ENCODE data around the gene CYP2F1. TPM values are rescaled to one million over a fixed set of nuclear protein-coding genes. Genes with fewer than 3 reads are reported as not detected.
"Not testable (repeated sequence)": the region's sequence is repeated elsewhere in the genome, so short reads cannot be mapped to it uniquely, and the experiment has no call there.

The CYP2F1 gene
- total and polyA plus RNA-seq, 7 experiments from 2014 or later = 0.32 to 1.1 (median 0.96) TPM; not detected in 4

DNA sequence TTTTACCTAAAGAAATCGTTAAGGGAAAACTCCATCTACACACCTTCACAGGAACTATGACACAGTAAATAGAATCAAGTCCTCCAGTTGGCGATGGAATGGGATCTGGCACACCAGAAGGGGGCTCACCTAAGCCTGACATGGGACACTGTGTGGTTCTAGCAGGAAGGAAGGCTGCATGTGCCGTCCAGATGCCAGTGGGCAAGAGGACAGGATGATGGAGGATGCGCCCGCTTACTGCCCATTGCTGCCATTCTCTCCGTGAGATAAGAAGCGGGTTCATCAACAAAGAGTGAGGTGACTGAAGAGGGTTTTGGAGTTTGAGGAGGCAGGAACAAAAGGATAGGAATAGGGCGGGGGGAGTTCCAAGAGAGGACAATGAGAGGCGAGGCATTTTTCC lies 2.9 kb upstream of the CYP2F1 start:
- Mint-ChIP-seq H3K9me3 (peaks cover 0 to 11% (median 3%) of the 10 kb centered on the region in 11 donors), H3K4me3 (no peak overlapping the region), H3K27ac (peak overlapping the region in 1 of 9 donors; percentile 17), H3K27me3 (peaks cover 0 to 10% (median 0%) of the 10 kb centered on the region in 5 donors), H3K4me1 (peaks cover 0 to 6% (median 0%) of the 10 kb centered on the region in 7 donors), H3K36me3 (peaks cover 0 to 10% (median 0%) of the 10 kb centered on the region in 5 donors)
- Histone ChIP-seq H3K36me3 (ENCODE audit: control insufficient read depth in 2 of 3, insufficient read depth in 3 of 3, low read length in 3 of 3) (no peaks in the 10 kb centered on the region), H3K9me3 (ENCODE audit: control insufficient read depth in 2 of 3, low read length in 3 of 3) (no peaks in the 10 kb centered on the region), H3K27ac (ENCODE audit: low read depth, low read length) (no peak overlapping the region), H3K4me3 (ENCODE audit: low read length) (no peak overlapping the region), H3K4me1 (ENCODE audit: control insufficient read depth in 2 of 2, insufficient read depth in 2 of 2, low read length in 2 of 2) (no peaks in the 10 kb centered on the region), H3K27me3 (ENCODE audit: control insufficient read depth in 2 of 2, insufficient read depth in 2 of 2, low read length in 2 of 2) (no peaks in the 10 kb centered on the region)
- ChIA-PET CTCF (no interaction called here), POLR2A (no interaction called here)
- DNase-seq = no peak
- intact Hi-C loops (cut with micrococcal nuclease) = no loop called here
- no peak for ATAC-seq

DNA sequence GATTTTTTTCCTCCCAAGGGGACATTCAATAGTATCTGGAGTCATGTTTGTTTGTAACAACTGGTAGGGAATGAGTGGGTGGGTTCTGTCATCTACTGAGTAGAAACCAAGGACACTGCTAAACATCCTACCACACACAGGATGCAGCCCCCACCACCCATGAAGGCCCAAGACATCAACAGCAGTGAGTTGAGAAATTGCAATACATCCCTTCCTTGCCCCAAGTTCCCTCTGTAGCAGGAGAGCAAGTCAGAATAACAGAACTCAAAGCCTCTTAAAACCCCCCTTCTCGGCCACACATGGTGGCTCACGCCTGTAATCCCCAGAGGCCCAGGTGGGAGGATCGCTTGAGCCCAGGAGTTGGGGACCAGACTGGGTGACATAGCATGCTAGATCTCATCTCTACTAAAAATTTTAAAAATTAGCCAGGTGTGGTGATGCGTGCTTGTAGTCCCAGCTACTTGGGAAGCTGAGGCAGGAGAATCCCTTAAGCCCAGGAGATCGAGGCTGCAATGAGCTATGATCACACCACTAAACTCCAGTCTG lies 2.4 kb upstream of the CYP2F1 start:
- CTCF ChIA-PET = no interaction called here
- H3K27me3 ChIP-seq (ENCODE audit: control insufficient read depth in 2 of 2, insufficient read depth in 2 of 2, low read length in 2 of 2) = no peaks in the 10 kb centered on the region
- H3K4me3 ChIP-seq (ENCODE audit: low read length) = no peak overlapping the region
- Mint-ChIP-seq H3K27ac (peak overlapping the region in 1 of 9 donors; percentile 14), H3K27me3 (peaks cover 0 to 13% (median 0%) of the 10 kb centered on the region in 5 donors), H3K4me1 (peaks cover 0 to 6% (median 0%) of the 10 kb centered on the region in 7 donors), H3K4me3 (no peak overlapping the region), H3K9me3 (peaks cover 0 to 11% (median 3%) of the 10 kb centered on the region in 11 donors), H3K36me3 (peaks cover 0 to 10% (median 0%) of the 10 kb centered on the region in 5 donors)
- DNase-seq = no peak
- H3K9me3 ChIP-seq (ENCODE audit: control insufficient read depth in 2 of 3, low read length in 3 of 3) = no peaks in the 10 kb centered on the region
- intact Hi-C loops (cut with micrococcal nuclease) = no loop called here
- no peaks in the 10 kb centered on the region for H3K36me3 ChIP-seq (ENCODE audit: control insufficient read depth in 2 of 3, insufficient read depth in 3 of 3, low read length in 3 of 3)
- no peaks in the 10 kb centered on the region for H3K4me1 ChIP-seq (ENCODE audit: control insufficient read depth in 2 of 2, insufficient read depth in 2 of 2, low read length in 2 of 2)
- H3K27ac ChIP-seq (ENCODE audit: low read depth, low read length) = no peak overlapping the region
- POLR2A ChIA-PET = no interaction called here
- no peak for ATAC-seq

DNA sequence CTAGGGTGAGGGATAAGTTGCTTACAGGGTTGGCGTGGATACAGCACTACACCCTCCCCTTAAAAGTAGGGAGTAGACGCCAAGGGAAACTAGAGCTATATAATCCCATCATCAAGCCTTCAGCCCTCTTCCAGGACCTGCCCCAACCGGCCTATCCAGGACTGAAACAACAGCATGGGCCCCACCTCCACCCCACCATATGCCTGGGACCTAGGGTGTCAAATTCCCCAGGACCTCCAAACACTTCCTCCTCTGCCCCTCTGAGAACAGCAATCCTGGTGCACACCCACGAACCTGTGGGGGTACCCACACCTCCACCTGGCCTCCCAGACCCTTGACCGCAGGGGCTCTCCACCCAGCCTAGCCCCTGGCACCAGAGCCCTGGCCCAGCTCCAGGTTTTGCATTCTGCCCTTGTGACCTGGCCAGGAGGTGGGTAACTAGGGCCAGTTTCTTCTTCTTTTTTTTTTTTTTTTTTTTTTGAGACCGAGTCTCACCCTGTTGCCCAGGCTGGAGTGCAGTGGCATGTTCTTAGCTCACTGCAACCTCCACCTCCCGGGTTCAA lies 1.4 kb upstream of the CYP2F1 start:
- Mint-ChIP-seq H3K4me3 (no peak overlapping the region), H3K9me3 (peaks cover 0 to 11% (median 3%) of the 10 kb centered on the region in 11 donors), H3K36me3 (peaks cover 0 to 10% (median 0%) of the 10 kb centered on the region in 5 donors), H3K27me3 (peaks cover 0 to 17% (median 0%) of the 10 kb centered on the region in 5 donors), H3K27ac (no peak overlapping the region), H3K4me1 (peaks cover 0 to 8% (median 0%) of the 10 kb centered on the region in 7 donors)
- Histone ChIP-seq H3K27me3 (ENCODE audit: control insufficient read depth in 2 of 2, insufficient read depth in 2 of 2, low read length in 2 of 2) (no peaks in the 10 kb centered on the region), H3K27ac (ENCODE audit: low read depth, low read length) (no peak overlapping the region), H3K9me3 (ENCODE audit: control insufficient read depth in 2 of 3, low read length in 3 of 3) (no peaks in the 10 kb centered on the region), H3K36me3 (ENCODE audit: control insufficient read depth in 2 of 3, insufficient read depth in 3 of 3, low read length in 3 of 3) (no peaks in the 10 kb centered on the region), H3K4me1 (ENCODE audit: control insufficient read depth in 2 of 2, insufficient read depth in 2 of 2, low read length in 2 of 2) (no peaks in the 10 kb centered on the region), H3K4me3 (ENCODE audit: low read length) (no peak overlapping the region)
- intact Hi-C loops (cut with micrococcal nuclease) = no loop called here
- POLR2A ChIA-PET = interaction anchor here (0.6 kb wide), 1 partner anchor 37 kb away, joined by 4 read pairs; no protein-coding TSS in a partner anchor
- ATAC-seq (no peak), DNase-seq (no peak)
- CTCF ChIA-PET = no interaction called here

DNA sequence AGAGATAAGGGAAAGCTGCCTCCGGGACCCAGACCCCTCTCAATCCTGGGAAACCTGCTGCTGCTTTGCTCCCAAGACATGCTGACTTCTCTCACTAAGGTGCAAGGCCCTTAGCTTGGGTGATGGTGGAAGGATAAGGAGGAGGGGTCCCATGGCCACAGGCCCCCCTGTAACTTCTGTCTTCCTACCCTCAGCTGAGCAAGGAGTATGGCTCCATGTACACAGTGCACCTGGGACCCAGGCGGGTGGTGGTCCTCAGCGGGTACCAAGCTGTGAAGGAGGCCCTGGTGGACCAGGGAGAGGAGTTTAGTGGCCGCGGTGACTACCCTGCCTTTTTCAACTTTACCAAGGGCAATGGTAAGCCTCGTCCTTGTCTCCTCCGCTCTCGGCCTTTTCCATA lies 2.0 kb downstream of the CYP2F1 start:
- Mint-ChIP-seq H3K4me1 (peaks cover 9 to 22% (median 17%) of the 10 kb centered on the region in 7 donors), H3K9me3 (peaks cover 0 to 11% (median 6%) of the 10 kb centered on the region in 11 donors), H3K4me3 (no peak overlapping the region), H3K27ac (no peak overlapping the region), H3K36me3 (peaks cover 0 to 10% (median 8%) of the 10 kb centered on the region in 5 donors), H3K27me3 (peaks cover 0 to 22% (median 0%) of the 10 kb centered on the region in 5 donors)
- peaks cover 10 to 14% of the 10 kb centered on the region in 2 donors for H3K4me1 ChIP-seq (ENCODE audit: control insufficient read depth in 2 of 2, insufficient read depth in 2 of 2, low read length in 2 of 2)
- ChIA-PET POLR2A (no interaction called here), CTCF (no interaction called here)
- H3K9me3 ChIP-seq (ENCODE audit: control insufficient read depth in 2 of 3, low read length in 3 of 3) = no peaks in the 10 kb centered on the region
- H3K4me3 ChIP-seq (ENCODE audit: low read length) = no peak overlapping the region
- DNase-seq (no peak), ATAC-seq (no peak)
- no peaks in the 10 kb centered on the region for H3K36me3 ChIP-seq (ENCODE audit: control insufficient read depth in 2 of 3, insufficient read depth in 3 of 3, low read length in 3 of 3)
- H3K27me3 ChIP-seq (ENCODE audit: control insufficient read depth in 2 of 2, insufficient read depth in 2 of 2, low read length in 2 of 2) = no peaks in the 10 kb centered on the region
- H3K27ac ChIP-seq (ENCODE audit: low read depth, low read length) = no peak overlapping the region
- intact Hi-C loops (cut with micrococcal nuclease) = no loop called here

DNA sequence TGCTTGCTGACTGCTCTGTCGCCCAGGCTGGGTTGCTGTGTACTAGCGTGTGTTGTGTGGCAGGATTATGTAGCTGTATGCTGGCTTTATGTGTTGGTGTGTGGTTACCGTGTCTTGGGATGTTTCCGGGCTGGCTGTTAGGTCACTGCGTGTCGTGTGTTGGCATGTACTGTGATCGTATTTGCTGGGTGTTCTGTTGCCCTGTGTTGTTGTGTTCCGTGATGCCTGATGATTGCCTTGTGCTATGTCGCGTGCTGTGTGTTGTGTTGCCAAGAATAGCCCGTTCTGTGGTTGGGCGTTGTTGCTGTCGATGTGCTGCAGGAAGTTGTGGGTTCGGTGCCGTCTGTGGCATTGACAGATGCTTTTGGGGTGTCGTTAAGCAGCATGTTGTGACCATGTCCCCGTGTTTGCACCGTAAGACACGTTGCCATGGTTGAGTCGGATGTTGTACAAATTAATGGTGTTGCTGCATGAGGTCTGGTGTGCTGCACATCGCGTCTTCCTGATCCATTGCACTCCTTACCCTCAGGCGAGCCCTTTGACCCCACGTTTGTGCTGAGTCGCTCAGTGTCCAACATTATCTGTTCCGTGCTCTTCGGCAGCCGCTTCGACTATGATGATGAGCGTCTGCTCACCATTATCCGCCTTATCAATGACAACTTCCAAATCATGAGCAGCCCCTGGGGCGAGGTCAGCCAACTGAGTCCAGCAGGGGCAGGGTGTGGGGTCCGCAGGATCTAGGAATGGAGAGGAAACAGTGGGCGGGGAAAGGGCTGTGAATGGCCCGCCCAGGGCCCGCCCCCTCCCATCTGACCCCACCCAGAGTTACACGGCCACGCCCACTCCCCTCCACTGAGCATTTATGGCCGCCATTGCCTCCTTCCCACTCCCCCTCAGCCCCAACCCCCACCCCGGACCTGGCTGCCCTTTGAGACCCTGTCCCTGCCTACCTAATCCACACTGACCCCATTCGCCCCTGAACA lies 7.0 kb downstream of the CYP2F1 start:
- not testable (repeated sequence) for H3K36me3 ChIP-seq (ENCODE audit: control insufficient read depth in 2 of 3, insufficient read depth in 3 of 3, low read length in 3 of 3); H3K36me3 Mint-ChIP-seq; H3K9me3 ChIP-seq (ENCODE audit: control insufficient read depth in 2 of 3, low read length in 3 of 3); H3K9me3 Mint-ChIP-seq; H3K27me3 ChIP-seq (ENCODE audit: control insufficient read depth in 2 of 2, insufficient read depth in 2 of 2, low read length in 2 of 2); H3K4me3 ChIP-seq (ENCODE audit: low read length)
- H3K4me1 ChIP-seq (ENCODE audit: control insufficient read depth in 2 of 2, insufficient read depth in 2 of 2, low read length in 2 of 2) = peaks cover 10 to 17% of the 10 kb centered on the region in 2 donors
- H3K4me3 Mint-ChIP-seq = peak overlapping the region; percentile 59 to 86 (median 69)
- ChIA-PET CTCF (interaction anchor here (1.1 to 1.7 kb wide), 3 partner anchors 23 to 151 kb away, joined by 3 to 8 read pairs (median 5); no protein-coding TSS in a partner anchor), POLR2A (interaction anchor here (0.6 to 1.1 kb wide), 2 partner anchors 142 to 152 kb away, joined by 3 to 4 read pairs; no protein-coding TSS in a partner anchor)
- intact Hi-C loops (cut with micrococcal nuclease) = loop anchor here (2.0 to 5.0 kb wide), 2 partner anchors 149 to 150 kb away; no protein-coding TSS in a partner anchor
- ATAC-seq (peak; percentile 94), DNase-seq (peak in 7 of 9 donors; percentile 79 to 94 (median 91))
- peaks cover 0 to 15% (median 0%) of the 10 kb centered on the region in 5 donors for H3K27me3 Mint-ChIP-seq
- H3K27ac ChIP-seq (ENCODE audit: low read depth, low read length) = peak overlapping the region; percentile 50
- H3K27ac Mint-ChIP-seq = peak overlapping the region; percentile 83 to 99 (median 89)
- H3K4me1 Mint-ChIP-seq = peaks cover 6 to 32% (median 26%) of the 10 kb centered on the region in 7 donors

DNA sequence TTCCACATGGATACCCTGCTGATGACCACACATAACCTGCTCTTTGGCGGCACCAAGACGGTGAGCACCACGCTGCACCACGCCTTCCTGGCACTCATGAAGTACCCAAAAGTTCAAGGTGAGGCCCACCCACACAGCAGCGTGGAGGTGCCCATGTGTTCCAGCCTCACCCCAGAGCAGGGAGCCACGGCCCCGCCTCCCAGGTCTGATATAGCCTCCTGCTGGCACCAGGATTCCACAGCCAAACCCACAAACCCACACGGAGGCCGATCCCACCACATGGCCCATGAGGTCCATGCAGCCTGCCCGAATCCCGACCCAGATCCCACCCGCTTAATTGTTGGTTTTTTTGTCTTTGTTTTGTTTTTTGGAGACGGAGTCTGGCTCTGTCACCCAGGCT lies 8.6 kb downstream of the CYP2F1 start:
- H3K27me3 ChIP-seq (ENCODE audit: control insufficient read depth in 2 of 2, insufficient read depth in 2 of 2, low read length in 2 of 2); DNase-seq; H3K27me3 Mint-ChIP-seq; H3K9me3 ChIP-seq (ENCODE audit: control insufficient read depth in 2 of 3, low read length in 3 of 3); H3K36me3 ChIP-seq (ENCODE audit: control insufficient read depth in 2 of 3, insufficient read depth in 3 of 3, low read length in 3 of 3); H3K4me3 ChIP-seq (ENCODE audit: low read length); H3K27ac ChIP-seq (ENCODE audit: low read depth, low read length); POLR2A ChIA-PET; ATAC-seq; H3K9me3 Mint-ChIP-seq; H3K36me3 Mint-ChIP-seq: not testable (repeated sequence)
- Mint-ChIP-seq H3K4me3 (peak overlapping the region in 1 of 10 donors; percentile 66), H3K4me1 (peaks cover 12 to 42% (median 37%) of the 10 kb centered on the region in 7 donors), H3K27ac (peak overlapping the region; percentile 16 to 95 (median 88))
- intact Hi-C loops (cut with micrococcal nuclease) = loop anchor here in 1 of 2 donors (5.0 kb wide), 1 partner anchor 151 kb away; no protein-coding TSS in a partner anchor
- CTCF ChIA-PET = interaction anchor here (0.7 to 0.8 kb wide), 3 partner anchors 275 to 420 kb away, joined by 3 read pairs; no protein-coding TSS in a partner anchor
- H3K4me1 ChIP-seq (ENCODE audit: control insufficient read depth in 2 of 2, insufficient read depth in 2 of 2, low read length in 2 of 2) = peaks cover 21 to 26% of the 10 kb centered on the region in 2 donors

Measured in naive thymus-derived CD4-positive, alpha-beta T cell (primary cell).